GOT3 (cell line): ENCODE data around the gene NKTR.

Source experiments
- DNase-seq: peaks from one replicate; lab custom pipeline; 2025; ENCODE audit warnings: mixed read lengths; lab: John Stamatoyannopoulos, UW

NKTR gene

GRCh38 chr3:42694366-42694765 lies 93.9 kb downstream of the NKTR start:
- DNase-seq = no peak

GRCh38 chr3:42696356-42697288 lies 96.1 kb downstream of the NKTR start:
- DNase-seq = no peak

GRCh38 chr3:42697289-42698051 lies 97.0 kb downstream of the NKTR start:
- DNase-seq = no peak
